ENCODE results near the gene KRTAP5-8. TPM values are rescaled to one million over a fixed set of nuclear protein-coding genes. Genes with fewer than 3 reads are reported as not detected.
"Not testable (repeated sequence)": the region's sequence is repeated elsewhere in the genome, so short reads cannot be mapped to it uniquely, and the experiment has no call there.

Gene KRTAP5-8
- total RNA-seq, 2 experiments from 2014 or later: not detected

DNA sequence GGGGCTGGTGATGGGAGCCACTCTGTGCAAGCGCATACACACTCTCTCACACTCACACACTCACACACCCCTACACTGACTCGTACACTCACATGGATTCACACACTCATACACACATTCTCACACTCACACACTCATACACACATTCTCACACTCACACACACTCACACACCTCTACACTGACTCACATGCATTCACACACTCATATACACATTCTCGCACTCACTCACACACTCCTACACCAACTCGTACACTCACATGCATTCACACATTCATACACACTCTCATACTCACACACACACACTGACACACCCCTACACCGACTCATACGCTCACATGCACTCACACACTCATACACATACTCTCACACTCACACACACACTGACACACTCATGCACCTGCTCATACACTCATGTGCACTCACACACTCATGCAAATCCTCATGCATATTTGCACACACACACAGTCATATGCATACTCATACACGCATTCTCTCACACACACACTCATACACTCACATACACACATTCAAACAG lies 39.7 kb downstream of the KRTAP5-8 start:
- Mint-ChIP-seq H3K4me1 (ENCODE audit: low read depth) (peaks cover 4% of the 10 kb centered on the region), H3K27ac (no peak overlapping the region), H3K27me3 (peaks cover 8% of the 10 kb centered on the region), H3K36me3 (ENCODE audit: low read depth) (no peaks in the 10 kb centered on the region), H3K4me3 (no peak overlapping the region), H3K9me3 (no peaks in the 10 kb centered on the region)
- no peak for DNase-seq
- intact Hi-C loops (cut with micrococcal nuclease): no loop called here
- ChIA-PET CTCF (no interaction called here), POLR2A (no interaction called here)
- TF ChIP-seq CTCF (IDR thresholded peaks at IDR 0.05): no peak
- no peak for ATAC-seq

GRCh38 chr11:71579513-71579912 lies 41.7 kb downstream of the KRTAP5-8 start:
- H3K27ac Mint-ChIP-seq; ATAC-seq; CTCF ChIA-PET; H3K36me3 Mint-ChIP-seq (ENCODE audit: low read depth); H3K4me3 Mint-ChIP-seq; H3K9me3 Mint-ChIP-seq; DNase-seq; intact Hi-C loops (cut with micrococcal nuclease); POLR2A ChIA-PET; H3K27me3 Mint-ChIP-seq; H3K4me1 Mint-ChIP-seq (ENCODE audit: low read depth): not testable (repeated sequence)

GRCh38 chr11:71580057-71581003 lies 42.5 kb downstream of the KRTAP5-8 start:
- DNase-seq: peak; percentile 28
- ATAC-seq: no peak

DNA sequence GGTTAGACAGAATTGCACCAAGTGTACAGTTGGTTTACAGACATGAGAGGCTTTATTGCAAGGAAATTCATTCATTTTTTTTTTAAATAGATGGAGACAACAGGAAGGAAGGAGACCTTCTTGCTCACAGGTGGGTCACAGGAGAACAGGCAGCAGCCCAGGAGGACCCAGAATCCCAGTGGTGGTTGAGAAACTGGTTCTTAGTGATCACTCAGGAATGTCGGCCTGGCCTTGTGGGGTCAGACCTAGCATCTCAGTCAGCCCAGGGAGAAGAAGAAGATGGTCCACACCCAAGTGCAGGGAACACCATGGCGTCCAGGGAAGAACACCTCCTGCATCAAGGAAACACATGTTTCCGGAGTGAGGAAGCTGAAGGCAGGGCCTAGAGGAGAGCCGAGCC lies 44.0 kb downstream of the KRTAP5-8 start:
- Mint-ChIP-seq H3K27me3 (peaks cover 15% of the 10 kb centered on the region), H3K4me1 (ENCODE audit: low read depth) (peaks cover 4% of the 10 kb centered on the region), H3K36me3 (ENCODE audit: low read depth) (no peaks in the 10 kb centered on the region), H3K9me3 (no peaks in the 10 kb centered on the region), H3K4me3 (no peak overlapping the region), H3K27ac (no peak overlapping the region)
- no peak for ATAC-seq
- ChIA-PET POLR2A (no interaction called here), CTCF (no interaction called here)
- no peak for TF ChIP-seq CTCF (IDR thresholded peaks at IDR 0.05)
- intact Hi-C loops (cut with micrococcal nuclease): no loop called here
- no peak for DNase-seq

More at GRCh38 chr11:71580057-71581003, 42.5 kb downstream of the KRTAP5-8 start:
- intact Hi-C loops (cut with micrococcal nuclease): no loop called here
- Mint-ChIP-seq H3K9me3 (no peaks in the 10 kb centered on the region), H3K4me1 (ENCODE audit: low read depth) (peaks cover 4% of the 10 kb centered on the region), H3K4me3 (no peak overlapping the region), H3K27me3 (peaks cover 12% of the 10 kb centered on the region), H3K36me3 (ENCODE audit: low read depth) (no peaks in the 10 kb centered on the region), H3K27ac (no peak overlapping the region)
- ChIA-PET POLR2A (no interaction called here), CTCF (no interaction called here)
- peak; percentile 72 for TF ChIP-seq CTCF (IDR thresholded peaks at IDR 0.05)

DNA sequence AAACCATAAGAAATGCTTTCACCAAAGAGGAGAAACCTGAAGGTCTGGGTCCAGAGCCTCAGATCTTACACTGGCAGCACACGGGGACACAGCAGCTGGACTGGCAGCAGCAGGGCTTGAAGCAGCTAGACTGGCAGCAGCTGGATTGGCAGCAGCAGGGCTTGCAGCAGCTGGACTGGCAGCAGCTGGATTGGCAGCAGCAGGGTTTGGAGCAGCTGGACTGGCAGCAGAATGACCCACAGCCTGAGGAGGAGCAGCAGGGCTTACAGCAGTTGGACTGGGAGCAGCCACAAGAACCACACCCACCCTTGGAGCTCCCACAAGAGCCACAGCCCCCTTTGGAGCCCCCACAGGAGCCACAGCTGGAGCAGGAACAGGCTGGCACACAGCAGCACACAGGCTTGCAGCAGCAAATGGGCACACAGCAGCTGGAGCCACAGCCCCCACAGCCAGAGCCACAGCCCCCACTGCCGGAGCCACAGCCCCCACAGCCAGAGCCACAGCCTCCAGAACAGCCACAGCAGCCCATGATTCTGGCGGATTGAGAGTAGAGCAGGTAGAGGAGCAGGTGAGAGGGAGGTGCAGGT lies 44.6 kb downstream of the KRTAP5-8 start, which contains the start of gene KRTAP5-11:
Gene KRTAP5-11, minus strand, starts transcription at position 567 of the 587 bp plus-strand sequence. Its CDS starts 38 bp downstream, at position 529.
- no peaks in the 10 kb centered on the region for H3K9me3 Mint-ChIP-seq
- DNase-seq (no peak), ATAC-seq (no peak)
- H3K4me1 Mint-ChIP-seq (ENCODE audit: low read depth): peaks cover 4% of the 10 kb centered on the region
- H3K27ac Mint-ChIP-seq: no peak within 1 kb of the TSS
- H3K4me3 Mint-ChIP-seq: no peak within 1 kb of the TSS
- CTCF ChIA-PET: no interaction called here
- peaks cover 15% of the 10 kb centered on the region for H3K27me3 Mint-ChIP-seq
- no peak for TF ChIP-seq CTCF (IDR thresholded peaks at IDR 0.05)
- no peaks in the 10 kb centered on the region for H3K36me3 Mint-ChIP-seq (ENCODE audit: low read depth)
- intact Hi-C loops (cut with micrococcal nuclease): no loop called here
- POLR2A ChIA-PET: no interaction called here

DNA sequence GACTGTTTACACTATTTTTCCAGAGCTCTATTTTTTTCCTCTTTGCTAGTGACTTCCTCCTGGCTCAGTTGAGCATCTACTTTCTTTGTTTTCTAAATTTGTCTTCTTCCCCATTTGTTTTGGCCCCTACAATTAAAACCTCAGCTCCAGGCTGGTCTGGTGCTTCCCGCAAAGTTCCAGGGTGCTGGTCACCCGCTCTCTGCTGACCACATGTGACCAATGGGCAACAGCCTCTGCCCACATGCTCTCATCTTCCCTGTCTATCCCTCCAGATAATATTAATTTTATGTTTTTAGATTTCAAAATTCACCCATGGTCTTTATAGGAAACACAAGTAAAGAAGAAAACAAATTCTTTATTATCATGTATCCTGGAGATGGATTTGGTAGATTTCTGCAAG lies 45.1 kb downstream of the KRTAP5-8 start:
- H3K4me1 Mint-ChIP-seq (ENCODE audit: low read depth); H3K27ac Mint-ChIP-seq; CTCF ChIA-PET; POLR2A ChIA-PET; intact Hi-C loops (cut with micrococcal nuclease); DNase-seq; ATAC-seq; H3K4me3 Mint-ChIP-seq; H3K9me3 Mint-ChIP-seq; H3K36me3 Mint-ChIP-seq (ENCODE audit: low read depth): not testable (repeated sequence)
- H3K27me3 Mint-ChIP-seq: peaks cover 15% of the 10 kb centered on the region

GRCh38 chr11:71585673-71586072 lies 47.8 kb downstream of the KRTAP5-8 start:
- CTCF ChIA-PET: interaction anchor here (1.5 kb wide), 1 partner anchor 19 kb away, joined by 3 read pairs; no protein-coding TSS in a partner anchor
- H3K36me3 Mint-ChIP-seq (ENCODE audit: low read depth); H3K4me3 Mint-ChIP-seq; DNase-seq; H3K27ac Mint-ChIP-seq; H3K9me3 Mint-ChIP-seq; H3K4me1 Mint-ChIP-seq (ENCODE audit: low read depth); ATAC-seq; intact Hi-C loops (cut with micrococcal nuclease); POLR2A ChIA-PET: not testable (repeated sequence)
- H3K27me3 Mint-ChIP-seq: peaks cover 13% of the 10 kb centered on the region

DNA sequence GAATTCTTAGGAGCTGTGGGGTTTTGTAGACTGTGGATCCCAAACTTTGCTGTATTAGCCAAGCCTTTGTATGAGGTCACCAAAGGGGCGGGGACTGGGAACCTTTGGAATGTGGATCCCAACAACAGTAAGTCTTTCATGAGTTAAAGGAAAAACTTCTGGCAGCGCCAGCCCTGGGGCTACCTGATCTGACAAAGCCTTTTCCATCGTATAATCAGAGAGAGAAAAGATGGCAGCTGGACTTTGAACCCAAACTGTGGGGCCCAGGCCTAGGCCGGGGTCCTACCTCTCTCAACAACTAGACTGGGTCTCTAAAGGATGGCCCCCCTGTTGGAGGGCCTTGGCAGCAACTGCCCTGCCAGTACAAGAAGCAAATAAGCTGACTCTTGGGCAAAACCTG lies 50.5 kb downstream of the KRTAP5-8 start:
- POLR2A ChIA-PET; DNase-seq; intact Hi-C loops (cut with micrococcal nuclease); ATAC-seq; H3K4me1 Mint-ChIP-seq (ENCODE audit: low read depth); CTCF ChIA-PET; H3K36me3 Mint-ChIP-seq (ENCODE audit: low read depth); H3K4me3 Mint-ChIP-seq; H3K27me3 Mint-ChIP-seq; H3K27ac Mint-ChIP-seq; H3K9me3 Mint-ChIP-seq: not testable (repeated sequence)

Data from activated CD8-positive, alpha-beta T cell treated with anti-CD3 and anti-CD28 coated beads for 36 hours (primary cell).